GM19372 (cell line): ENCODE data around the gene GABRD.

Source experiments
- ATAC-seq: cut with Tn5 transposase; IDR thresholded peaks from one replicate; pipeline ENCODE4 v1.9.1; 2021; ENCODE audit warnings: mild to moderate bottlenecking, low read depth, moderate library complexity; ENCODE audit not compliant: unreplicated experiment

Gene GABRD

DNA sequence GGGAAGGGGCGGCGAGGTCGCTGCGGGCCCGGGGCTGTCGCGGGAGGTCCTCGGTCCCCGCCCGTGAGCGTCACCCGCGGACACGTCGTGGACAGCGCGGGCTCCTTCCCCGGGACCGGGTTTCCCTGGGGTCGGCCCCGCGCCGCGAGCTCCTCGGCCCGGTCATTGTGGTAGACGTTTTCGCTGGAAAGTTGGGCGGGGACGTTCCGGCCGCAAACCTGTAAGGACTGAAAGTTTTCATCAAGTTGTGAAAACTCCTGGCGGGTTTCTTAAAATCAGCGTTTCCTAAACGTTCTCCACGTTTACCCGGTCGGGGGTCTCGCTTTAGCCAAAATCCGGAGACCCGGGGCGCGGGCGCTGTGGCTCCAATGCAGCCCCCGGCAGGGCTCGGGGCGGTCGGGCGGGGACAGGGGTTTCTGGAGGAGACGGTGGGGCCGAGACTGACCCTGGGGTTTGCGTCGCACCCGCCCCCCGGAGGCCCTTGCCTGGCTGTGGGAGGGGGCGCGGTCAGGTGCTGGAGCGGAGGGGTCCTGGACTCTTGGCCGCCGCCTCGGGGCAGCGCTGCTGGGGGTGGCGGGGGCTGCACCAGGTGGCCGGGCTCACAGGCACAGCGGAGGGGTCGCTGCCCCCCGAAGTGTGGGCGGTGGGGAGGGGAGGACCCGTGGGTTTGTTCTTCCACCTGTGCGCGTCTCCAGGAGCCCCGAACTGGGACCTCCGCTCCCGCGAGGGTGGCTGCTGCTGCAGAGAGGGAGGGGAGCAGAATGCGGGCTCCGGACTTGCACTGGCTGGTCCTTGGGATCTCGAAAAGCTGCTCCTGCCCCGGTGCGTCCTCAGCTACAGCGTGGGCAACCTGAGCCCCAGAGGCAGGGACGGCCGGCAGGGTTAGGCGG lies 31.9 kb downstream of the GABRD start:
- no peak for ATAC-seq

DNA sequence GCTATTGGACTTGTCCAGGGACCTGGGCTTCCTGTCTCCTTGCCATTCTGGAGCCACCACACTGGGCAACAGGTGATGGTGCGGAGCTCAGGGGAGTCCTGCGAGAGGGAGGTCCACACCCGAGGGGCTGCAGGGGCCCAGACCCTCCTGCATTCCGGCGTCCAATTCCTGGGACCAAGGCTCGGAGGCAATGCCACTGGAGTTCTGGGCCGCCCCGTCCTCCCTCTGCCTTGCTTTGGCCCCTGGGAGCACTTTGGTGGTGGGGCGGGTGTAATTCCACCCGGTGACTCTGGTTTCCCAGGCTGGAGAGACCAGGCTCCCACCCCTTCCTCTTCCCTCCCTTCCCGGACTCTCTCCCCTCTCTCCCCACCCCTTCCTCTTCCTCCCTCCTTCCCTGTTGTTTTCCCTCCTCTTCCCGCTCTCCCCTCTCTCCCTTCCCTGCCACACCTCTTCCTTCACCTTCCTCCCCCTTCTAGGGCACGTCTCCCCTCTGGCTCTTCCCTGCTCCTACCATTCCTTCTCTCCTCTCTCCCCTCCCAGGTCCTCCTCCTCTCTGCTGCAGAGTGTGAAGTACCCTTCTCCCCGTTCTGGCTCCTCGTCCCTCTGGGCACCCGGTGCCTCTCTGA lies 33.0 kb downstream of the GABRD start:
- ATAC-seq: no peak

DNA sequence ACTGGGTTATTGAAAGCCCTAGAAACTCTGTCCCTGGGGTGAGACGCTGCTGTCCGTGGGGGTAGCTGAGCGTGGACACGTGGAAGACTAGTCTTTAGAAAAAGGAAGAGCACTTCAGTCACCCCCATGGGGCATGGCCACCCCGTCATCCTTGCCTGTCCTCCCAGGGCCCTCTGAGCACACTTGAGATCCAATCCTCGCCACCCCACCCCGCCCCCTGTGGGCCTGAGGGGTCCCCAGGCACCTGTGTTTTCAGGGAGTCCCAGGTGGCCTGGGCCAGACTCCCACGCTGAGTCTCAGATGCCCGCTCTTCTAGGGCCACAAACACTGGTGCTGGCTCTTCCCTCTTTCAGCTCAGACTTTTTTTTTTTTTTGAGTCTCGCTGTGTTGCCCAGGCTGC lies 33.6 kb downstream of the GABRD start:
- ATAC-seq: no peak

DNA sequence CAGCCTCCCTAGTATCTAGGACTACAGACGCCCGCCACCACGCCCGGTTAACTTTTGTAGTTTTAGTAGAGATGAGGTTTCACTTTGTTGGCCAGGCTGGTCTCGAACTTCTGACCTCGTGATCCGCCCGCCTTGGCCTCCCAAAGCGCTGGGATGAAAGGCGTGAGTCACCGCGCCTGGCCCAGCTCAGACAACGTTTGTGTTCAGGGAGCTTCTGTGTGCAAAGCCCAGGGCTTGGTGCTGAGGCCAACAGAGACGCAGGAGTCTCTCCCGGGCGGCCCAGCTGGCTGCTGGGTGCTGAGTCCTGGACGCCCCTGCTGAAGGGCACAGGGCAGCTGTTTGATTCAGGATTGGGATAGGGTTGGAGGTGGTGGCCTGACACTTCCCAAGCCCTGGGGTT lies 34.1 kb downstream of the GABRD start:
- no peak for ATAC-seq

DNA sequence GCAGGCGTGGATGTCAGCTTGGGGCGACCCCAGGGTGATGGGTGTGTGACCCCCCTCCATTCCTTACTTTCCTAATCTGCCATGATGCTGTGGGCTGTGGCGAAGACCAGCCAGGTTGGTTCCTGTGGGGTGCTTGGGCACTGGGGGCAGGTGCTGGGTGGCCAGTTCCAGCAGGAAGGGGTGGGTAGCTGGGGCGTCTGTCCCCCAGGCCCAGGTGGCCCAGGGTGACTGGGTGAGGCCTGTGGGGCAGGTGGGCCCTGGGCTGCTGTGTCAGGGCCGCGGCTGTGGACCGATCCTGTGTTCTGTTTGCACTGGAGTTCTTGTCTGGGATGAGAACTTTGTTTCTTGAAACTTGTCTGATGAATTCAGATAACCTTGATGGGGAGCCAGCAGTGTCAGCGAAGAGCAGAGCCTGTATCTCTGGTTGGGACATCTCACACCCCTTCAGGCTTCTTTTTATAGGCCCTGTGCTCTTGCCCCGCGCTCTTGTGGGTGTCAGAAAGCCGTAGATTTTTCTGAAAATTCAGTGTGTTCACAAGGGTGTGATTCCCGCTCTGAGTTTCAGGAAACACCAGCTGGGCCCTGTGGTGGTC lies 34.7 kb downstream of the GABRD start:
- ATAC-seq: no peak

DNA sequence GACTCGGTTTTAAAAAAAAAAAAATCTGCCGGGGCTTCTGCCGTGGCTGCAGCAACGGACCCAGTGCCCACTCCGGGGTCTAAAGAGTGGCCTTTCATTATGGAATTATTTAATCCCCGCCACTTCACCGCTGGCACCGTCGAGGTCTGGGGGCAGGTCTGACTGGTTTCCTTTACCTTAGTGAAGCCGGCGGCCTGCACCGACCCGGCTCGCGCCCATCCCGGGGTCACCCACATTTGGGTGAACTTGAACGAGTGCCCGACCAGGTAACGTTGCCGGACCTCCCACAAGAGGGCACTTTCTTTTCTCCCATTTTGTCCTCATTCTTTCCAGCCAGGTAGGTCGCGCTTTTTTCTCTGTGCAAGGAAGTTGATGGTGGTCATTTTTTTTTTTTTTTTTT lies 35.4 kb downstream of the GABRD start:
- no peak for ATAC-seq

DNA sequence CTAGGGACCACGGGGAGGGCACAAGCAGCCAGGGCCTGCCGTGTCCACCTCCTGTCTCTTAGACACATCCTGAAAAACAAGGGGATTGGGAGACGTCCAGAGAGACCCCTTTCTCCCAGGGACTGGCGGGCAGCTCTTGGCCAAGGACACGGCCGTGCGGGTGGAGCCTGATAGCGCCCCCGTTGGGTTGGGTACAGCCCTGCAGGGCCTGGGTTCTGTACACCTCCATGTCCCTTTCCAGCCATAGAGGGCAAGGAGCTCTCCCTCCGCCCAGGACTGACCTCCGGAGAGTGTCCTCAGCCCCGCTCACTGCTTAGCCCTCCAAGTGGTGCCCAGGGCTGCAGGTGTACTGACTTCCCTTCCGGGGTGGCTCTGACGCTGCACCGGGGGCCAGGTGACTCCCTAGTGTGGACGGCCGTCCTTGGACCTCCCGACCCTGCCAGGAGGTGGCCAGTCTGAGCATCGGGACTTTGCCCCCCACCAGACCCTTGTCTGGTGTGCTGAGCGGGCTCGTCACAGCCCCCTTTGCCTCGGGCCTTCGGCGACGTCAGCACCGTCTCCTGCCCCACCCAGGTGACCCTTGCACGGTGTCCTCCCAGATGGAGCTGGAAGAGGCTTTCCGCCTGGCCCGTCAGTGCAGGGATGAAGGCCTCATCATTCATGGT lies 36.9 kb downstream of the GABRD start:
- no peak for ATAC-seq

DNA sequence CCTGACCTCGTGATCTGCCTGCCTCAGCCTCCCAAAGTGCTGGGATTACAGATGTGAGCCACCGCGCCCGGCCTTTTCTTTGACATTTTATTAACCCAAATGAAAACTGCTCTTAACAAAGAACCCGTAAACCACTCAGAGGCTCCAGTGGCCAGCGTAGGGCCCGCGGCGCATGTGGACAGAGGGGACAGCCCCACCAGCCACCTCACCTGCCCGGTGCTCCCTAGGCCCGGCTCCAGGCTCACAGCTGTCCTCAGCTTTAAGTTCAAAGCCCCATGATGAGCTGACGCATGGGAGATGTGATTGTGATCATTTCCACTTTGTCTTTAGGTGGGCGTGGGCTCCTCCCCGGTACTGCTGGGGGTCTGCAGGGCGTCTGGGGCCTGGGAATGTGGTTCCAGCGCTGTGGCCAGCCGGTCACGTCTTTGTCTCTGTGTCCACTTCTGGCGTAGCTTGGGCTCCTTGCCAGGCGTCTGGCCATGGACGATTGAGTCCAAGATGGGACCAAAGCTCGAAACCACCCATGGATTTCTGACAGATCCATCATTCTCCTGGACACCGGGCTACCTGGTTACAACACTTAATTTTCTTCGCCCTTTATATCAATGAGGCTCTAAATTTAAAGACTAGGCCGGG lies 37.9 kb downstream of the GABRD start:
- ATAC-seq: no peak

DNA sequence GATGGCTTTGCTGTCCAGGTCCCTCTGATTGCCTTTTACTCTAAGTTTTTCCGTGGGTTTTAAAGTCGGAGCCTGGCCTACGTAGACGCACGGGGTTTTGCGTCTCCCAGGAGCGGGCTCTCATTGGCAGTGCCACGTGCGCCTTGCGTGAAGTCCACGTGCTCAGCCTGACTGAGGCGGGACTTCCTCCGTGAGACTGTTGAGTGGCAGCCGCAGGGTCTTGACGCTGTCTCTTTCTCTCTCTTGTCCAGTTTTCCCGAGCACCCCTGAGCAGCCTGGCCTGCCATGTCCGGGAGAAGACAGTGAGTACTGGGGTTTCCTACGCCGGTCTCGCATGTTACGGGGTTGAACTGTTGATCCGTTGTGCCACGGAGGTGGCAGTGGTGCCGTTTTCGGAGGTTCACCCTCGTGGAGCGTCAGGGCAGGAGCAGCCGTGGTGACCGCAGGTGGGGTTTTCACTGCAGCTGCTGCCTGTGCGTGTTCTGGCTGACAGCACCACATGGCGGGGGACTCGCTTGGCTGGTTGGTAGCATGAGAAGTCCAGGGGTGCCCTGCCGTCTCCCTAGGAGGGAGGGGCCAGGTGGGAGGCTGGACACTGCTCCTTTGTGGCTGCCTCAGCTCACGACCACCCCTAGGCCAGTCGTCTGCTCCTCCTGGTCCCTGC lies 40.3 kb downstream of the GABRD start:
- no peak for ATAC-seq

DNA sequence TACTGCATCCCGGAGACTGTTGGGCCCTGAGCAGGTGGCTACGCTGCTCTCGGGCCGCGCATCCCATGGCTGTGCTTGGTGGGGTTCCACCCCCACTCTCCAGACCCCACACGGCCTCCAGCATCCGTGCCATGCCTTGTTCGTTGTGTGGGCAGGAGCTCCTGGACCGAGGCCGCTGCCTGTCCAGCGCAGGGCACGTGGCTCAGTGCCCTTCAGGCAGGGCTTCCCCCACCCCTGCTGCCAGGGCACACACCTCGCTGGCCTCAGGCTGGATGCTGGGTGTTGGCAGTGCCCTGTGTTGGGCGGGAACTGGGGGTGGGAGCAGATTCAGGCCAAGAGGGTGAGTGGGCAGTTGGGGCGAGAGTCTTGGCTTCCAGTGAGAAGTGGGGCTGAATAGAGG lies 40.9 kb downstream of the GABRD start:
- no peak for ATAC-seq

DNA sequence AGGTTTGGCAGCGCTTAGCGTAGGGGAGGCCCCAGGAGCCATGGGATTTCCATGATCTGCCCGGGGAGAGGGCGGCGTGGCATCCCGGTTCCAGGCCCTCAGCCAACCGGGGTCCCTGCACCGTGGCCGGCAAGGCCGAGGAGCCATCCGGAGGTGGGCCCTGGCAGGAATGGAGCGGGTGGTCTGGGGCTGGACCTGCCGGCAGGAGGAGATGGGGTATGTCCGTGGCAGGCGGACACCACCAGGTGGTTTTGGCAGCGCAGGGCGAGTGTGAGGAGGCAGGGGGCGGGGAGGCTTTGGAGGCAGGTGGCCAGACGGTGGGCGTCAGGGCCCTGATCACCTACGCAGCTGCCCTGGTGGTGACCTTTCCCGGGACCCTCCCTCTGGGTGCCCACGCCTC lies 41.4 kb downstream of the GABRD start:
- ATAC-seq: no peak

DNA sequence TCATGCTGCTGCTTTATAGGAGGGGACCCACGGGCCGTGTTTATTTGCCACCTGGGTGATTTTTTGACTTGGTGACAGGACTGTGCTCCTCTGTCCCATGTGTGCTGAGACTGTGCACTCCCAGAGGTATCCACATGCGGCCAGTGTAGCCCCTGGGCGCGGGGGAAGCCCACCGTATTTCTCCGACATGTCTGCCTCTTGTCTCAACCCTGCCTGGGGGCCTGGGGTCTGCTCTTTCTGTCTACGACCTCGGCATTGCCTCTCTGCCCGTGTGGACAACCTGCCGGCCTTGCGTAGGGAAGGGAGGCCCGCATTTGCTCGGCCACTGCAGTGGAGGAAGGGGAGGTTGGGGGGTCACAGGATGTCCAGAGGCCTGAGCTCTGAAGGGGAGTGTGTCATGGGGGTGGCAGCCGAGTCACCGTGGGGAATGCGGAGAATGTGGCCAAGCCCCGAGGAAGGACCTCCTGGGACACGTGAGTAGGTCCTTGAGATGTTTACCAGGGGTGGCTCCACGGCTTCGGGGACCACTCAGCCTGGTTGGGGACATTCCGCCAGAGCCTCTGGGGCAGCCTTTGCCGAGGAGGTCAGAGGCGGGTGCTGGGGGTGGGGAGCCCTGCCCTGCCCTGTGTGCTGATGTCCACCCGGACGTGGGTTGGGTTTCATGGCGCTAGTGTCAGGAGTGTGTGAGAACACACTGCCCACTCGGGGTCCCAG lies 42.1 kb downstream of the GABRD start:
- ATAC-seq: no peak

DNA sequence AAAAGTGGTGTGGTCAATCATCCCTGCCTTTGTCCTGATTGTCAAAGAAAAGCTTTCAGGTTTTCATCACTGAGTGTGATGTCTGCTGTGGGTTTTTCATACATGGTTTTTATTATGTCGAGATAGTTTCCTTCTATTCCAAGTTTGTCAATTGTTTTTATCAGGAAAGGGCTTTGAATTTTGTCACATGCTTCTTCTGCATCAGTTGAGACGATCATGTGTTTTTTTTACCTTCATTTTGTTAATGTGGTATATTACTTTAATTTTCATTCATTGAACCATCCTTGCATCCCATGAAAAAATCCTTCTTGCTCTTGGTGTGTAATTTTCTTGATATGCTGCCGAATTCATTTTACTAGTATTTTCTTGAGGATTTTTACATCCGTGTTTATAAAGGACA lies 46.6 kb downstream of the GABRD start:
- no peak for ATAC-seq

DNA sequence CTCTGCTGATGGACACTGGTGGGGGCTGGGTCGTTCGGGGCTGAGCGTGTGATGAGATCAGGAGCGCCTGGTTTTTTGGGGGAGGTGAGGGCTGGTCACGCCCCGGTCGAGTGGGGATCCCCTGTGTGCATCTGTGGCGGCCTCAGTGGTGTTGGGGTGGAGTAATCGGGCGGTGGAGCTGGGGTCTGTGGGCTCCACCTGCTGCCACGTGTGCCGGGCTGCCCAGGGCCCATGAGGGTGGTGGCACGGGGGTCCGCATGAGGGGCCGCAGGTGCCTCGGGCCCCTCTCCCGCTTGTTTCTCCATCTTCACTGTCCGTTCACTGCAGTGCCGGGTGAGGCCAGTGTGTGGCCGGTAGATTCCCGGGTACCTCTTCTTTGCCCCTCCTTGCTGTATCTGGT lies 48.2 kb downstream of the GABRD start:
- ATAC-seq: no peak

DNA sequence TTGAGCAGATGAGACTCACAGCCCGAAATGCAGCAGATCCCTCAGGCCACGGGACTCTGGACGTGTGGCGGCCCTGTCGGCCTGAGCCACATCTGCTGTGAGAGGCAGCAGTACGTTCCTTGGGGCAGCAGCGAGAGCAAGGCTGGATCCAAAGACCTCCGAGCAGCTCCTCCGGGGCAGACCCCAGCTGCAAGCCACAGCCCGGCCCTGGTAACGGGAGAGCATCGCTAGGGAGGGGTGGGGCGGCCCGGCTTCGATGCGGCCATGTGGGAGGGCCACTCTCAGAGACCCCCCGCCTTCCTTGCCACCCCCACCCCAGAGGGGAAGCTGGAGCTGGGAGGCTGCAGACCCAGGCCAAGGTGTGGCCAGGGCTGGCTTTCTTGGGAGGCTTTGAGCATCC lies 48.8 kb downstream of the GABRD start:
- no peak for ATAC-seq

DNA sequence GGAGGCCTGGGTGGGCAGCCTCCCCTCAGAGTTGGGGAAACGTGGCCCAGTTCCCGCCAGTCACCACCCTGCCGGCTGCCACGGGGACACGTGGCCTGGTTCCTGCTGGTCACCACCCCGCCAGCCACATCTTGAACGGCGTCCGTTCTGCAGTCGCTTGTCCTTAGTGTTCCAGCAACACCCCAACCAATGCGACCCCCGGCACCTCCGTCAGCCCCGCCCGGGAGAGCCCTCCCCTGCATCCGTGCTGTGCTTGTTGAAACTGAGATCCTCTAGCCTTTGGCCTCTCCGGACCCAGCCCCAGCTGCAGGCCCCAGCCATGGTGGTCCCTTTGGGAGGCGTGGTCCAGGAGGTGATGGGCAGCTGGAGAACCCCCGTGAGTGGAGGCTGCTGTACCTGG lies 49.8 kb downstream of the GABRD start:
- no peak for ATAC-seq

DNA sequence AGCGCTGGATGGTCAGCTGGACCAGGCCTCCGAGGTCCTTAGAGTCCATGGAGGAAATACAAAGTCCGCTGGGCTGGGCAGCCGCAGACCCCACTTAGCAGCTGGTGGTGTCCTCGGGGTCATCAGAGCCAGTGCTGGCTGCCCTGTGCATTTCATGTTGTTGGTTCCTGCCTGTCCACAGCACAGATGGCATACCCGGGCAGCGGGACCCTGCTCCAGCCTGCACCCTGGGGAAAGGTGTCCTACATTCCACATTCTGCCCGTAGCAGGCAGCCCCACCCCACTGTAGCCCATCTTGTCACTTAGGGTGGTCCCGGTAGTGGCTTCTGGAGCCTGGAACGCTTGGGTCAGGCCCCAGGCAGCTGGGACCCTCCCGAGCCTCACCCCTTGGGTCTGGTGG lies 50.9 kb downstream of the GABRD start:
- no peak for ATAC-seq

DNA sequence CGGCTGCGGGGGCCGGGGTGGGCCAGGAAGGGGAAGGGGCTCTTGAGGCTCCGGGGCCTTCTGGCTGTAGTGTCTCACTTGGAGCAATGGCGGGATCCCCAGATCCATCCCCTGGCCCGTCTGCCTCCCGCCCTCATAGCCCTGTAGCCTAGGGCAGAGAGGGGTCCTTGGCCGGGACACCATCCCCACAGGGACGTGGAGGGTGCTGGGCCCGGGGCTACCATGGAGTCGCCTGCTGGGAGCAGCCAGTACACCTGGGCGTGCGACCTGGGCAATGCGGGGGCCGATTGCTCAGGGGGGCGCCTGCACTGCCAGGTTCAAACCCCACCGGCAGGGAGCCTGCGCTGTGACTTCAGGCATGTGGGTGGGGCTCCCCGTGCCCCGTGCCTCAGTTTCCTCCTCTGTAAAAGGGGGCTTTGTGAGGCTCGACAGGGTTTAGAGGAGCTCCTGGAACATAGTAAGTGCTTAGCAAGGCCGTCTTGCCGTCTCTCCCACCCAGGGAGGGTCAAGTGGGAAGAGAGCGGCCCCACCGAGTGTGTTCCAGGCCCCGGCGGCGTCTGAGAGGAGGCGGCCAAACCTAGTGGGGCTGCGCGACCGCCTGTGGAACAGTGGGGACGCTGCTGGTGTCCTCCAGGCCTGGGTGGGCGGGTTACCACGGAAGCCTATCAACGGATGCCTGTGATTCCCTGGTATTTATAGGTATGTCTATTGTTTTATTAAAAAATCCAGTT lies 51.8 kb downstream of the GABRD start:
- no peak for ATAC-seq
